Left ventricle myocardium inferior (tissue), 1 donor: Measurements from ENCODE around the gene ITGA2. TPM values are rescaled to one million over a fixed set of nuclear protein-coding genes. Genes with fewer than 3 reads are reported as not detected.

ENCODE experiments used
- DNase-seq: peaks from one replicate; pipeline ENCODE4 v3.0.0-alpha.2; 2020
- H3K27ac ChIP-seq: fragments of 200-600 bp; replicated peaks from 2 replicates; pipeline ENCODE4 v1.8.0; 2021
- H3K27me3 ChIP-seq: fragments of 200-600 bp; 2 replicates; pipeline ENCODE4 v1.8.0; 2021; ENCODE audit warnings: low read depth
- H3K36me3 ChIP-seq: fragments of 200-600 bp; 2 replicates; pipeline ENCODE4 v1.8.0; 2021
- H3K4me1 ChIP-seq: fragments of 200-600 bp; 2 replicates; pipeline ENCODE4 v1.8.0; 2021
- H3K4me3 ChIP-seq: fragments of 200-600 bp; 2 replicates; pipeline ENCODE4 v1.8.0; 2021; ENCODE audit warnings: mild to moderate bottlenecking, moderate library complexity
- H3K9me3 ChIP-seq: fragments of 200-600 bp; replicated peaks from 2 replicates; pipeline ENCODE4 v1.8.0; 2021
- CTCF ChIP-seq: fragments of 200-600 bp; IDR thresholded peaks from 2 replicates; pipeline ENCODE4 v1.8.0; 2021; ENCODE audit warnings: antibody characterized with exemption, mild to moderate bottlenecking, borderline replicate concordance
- intact Hi-C: fragments of 100-400 bp; cut with micrococcal nuclease; formaldehyde crosslinking; loops from one replicate; pipeline ENCODE4 v1.11.0; 2022
- total RNA-seq: library from RNA; stranded (reverse); fragmentation: NEBNext Ultra II Directional; extraction: Animal tissue kit (Norgen Biotek cat#: 25700); gene quantifications from one replicate; pipeline ENCODE4 v1.2.1, GENCODE V29; 2021
- donor health status: DM: no; HTN: yes; CAD: no; lungs with severe emphysema.

The ITGA2 gene
- total RNA-seq, 1 donor from 2014 or later = 0.80 TPM

- DNase-seq = no peak
- no peaks in the 10 kb centered on the region for H3K9me3 ChIP-seq
- H3K36me3 ChIP-seq = no peaks in the 10 kb centered on the region
- H3K27ac ChIP-seq = no peak overlapping the region
- H3K4me1 ChIP-seq = no peaks in the 10 kb centered on the region
- intact Hi-C loops = no loop called here
- no peaks in the 10 kb centered on the region for H3K27me3 ChIP-seq
- no peak for TF ChIP-seq CTCF
- no peak overlapping the region for H3K4me3 ChIP-seq
Observed at GRCh38 chr5:53053364-53053763, 64.2 kb downstream of the ITGA2 start.

- intact Hi-C loops = no loop called here
- no peak overlapping the region for H3K4me3 ChIP-seq
Observed at GRCh38 chr5:53055365-53055764, 66.2 kb downstream of the ITGA2 start.

GRCh38 chr5:53059281-53059680, 70.1 kb downstream of the ITGA2 start:
- no peaks in the 10 kb centered on the region for H3K27me3 ChIP-seq
- TF ChIP-seq CTCF = no peak
- H3K4me3 ChIP-seq = no peak overlapping the region
- no peaks in the 10 kb centered on the region for H3K9me3 ChIP-seq
- no peak for DNase-seq
- no peaks in the 10 kb centered on the region for H3K36me3 ChIP-seq
- intact Hi-C loops = no loop called here
- no peaks in the 10 kb centered on the region for H3K4me1 ChIP-seq
- no peak overlapping the region for H3K27ac ChIP-seq

More at GRCh38 chr5:53055365-53055764, 66.2 kb downstream of the ITGA2 start:
- H3K36me3 ChIP-seq = no peaks in the 10 kb centered on the region
- DNase-seq = no peak
- no peak for TF ChIP-seq CTCF
- no peak overlapping the region for H3K27ac ChIP-seq
- H3K4me1 ChIP-seq = no peaks in the 10 kb centered on the region
- H3K9me3 ChIP-seq = no peaks in the 10 kb centered on the region
- H3K27me3 ChIP-seq = no peaks in the 10 kb centered on the region

GRCh38 chr5:53063176-53063575, 74.0 kb downstream of the ITGA2 start:
- Histone ChIP-seq H3K36me3 (no peaks in the 10 kb centered on the region), H3K9me3 (no peaks in the 10 kb centered on the region), H3K4me1 (no peaks in the 10 kb centered on the region), H3K4me3 (no peak overlapping the region), H3K27me3 (no peaks in the 10 kb centered on the region), H3K27ac (no peak overlapping the region)
- DNase-seq = no peak
- TF ChIP-seq CTCF = no peak
- intact Hi-C loops = no loop called here

- no peaks in the 10 kb centered on the region for H3K36me3 ChIP-seq
- no peak overlapping the region for H3K4me3 ChIP-seq
- no peak for TF ChIP-seq CTCF
- no peak overlapping the region for H3K27ac ChIP-seq
- no peaks in the 10 kb centered on the region for H3K9me3 ChIP-seq
- intact Hi-C loops = no loop called here
- H3K4me1 ChIP-seq = no peaks in the 10 kb centered on the region
- no peaks in the 10 kb centered on the region for H3K27me3 ChIP-seq
- no peak for DNase-seq
Observed at GRCh38 chr5:53063791-53064190, 74.6 kb downstream of the ITGA2 start.

GRCh38 chr5:53066088-53066487, 76.9 kb downstream of the ITGA2 start:
- DNase-seq = no peak
- no peaks in the 10 kb centered on the region for H3K27me3 ChIP-seq
- intact Hi-C loops = no loop called here
- H3K27ac ChIP-seq = no peak overlapping the region
- no peaks in the 10 kb centered on the region for H3K36me3 ChIP-seq
- H3K4me3 ChIP-seq = no peak overlapping the region
- H3K9me3 ChIP-seq = no peaks in the 10 kb centered on the region
- H3K4me1 ChIP-seq = no peaks in the 10 kb centered on the region
- TF ChIP-seq CTCF = no peak
